A673 (cell line): Measurements from ENCODE around the gene HECTD4. TPM values are rescaled to one million over a fixed set of nuclear protein-coding genes. Genes with fewer than 3 reads are reported as not detected.

ENCODE experiments used
- BruUV-seq: library from RNA; stranded (reverse); fragments of 400-500 nt; replicated peaks from 2 replicates; lab custom pipeline; 2021; lab: Mats Ljungman, UMichigan
- CTCF ChIA-PET: fragments of 300-600 bp; sonication (Branson Sonifier 250); formaldehyde crosslinking; loops from one replicate; lab custom pipeline; 2022; ENCODE audit warnings: antibody characterized with exemption; lab: Charles Lee
- POLR2A ChIA-PET: fragments of 300-600 bp; sonication (Branson Sonifier 250); formaldehyde crosslinking; loops from one replicate; lab custom pipeline; 2022; ENCODE audit warnings: antibody characterized with exemption; ENCODE audit not compliant: low non-redundant PET; lab: Charles Lee
- DNase-seq: peaks from one replicate; pipeline ENCODE4 v3.0.0-alpha.2; 2015; ENCODE audit warnings: low spot score
- H3K27ac ChIP-seq: fragments of 200-600 bp; sonication (generic); 2 replicates; pipeline ENCODE4 v1.5.1; 2016; ENCODE audit warnings: mixed run types, low read depth, mild to moderate bottlenecking, mixed read lengths, antibody characterized with exemption, low read length; ENCODE audit not compliant: poor library complexity, severe bottlenecking
- H3K27me3 ChIP-seq: fragments of 200-600 bp; sonication (generic); replicated peaks from 2 replicates; pipeline ENCODE4 v1.6.1; 2017; ENCODE audit warnings: mixed run types, low read depth, mild to moderate bottlenecking, mixed read lengths, antibody characterized with exemption, low read length; ENCODE audit not compliant: insufficient read depth, poor library complexity
- H3K36me3 ChIP-seq: fragments of 200-600 bp; sonication (generic); 2 replicates; pipeline ENCODE4 v1.6.1; 2016; ENCODE audit warnings: mixed run types, mild to moderate bottlenecking, mixed read lengths, antibody characterized with exemption, low read length; ENCODE audit not compliant: insufficient read depth, poor library complexity, severe bottlenecking
- H3K4me1 ChIP-seq: fragments of 200-600 bp; sonication (generic); 2 replicates; pipeline ENCODE4 v1.6.1; 2017; ENCODE audit warnings: mixed run types, mild to moderate bottlenecking, mixed read lengths, antibody characterized with exemption, low read length; ENCODE audit not compliant: insufficient read depth, poor library complexity, severe bottlenecking
- H3K4me3 ChIP-seq: fragments of 200-600 bp; sonication (generic); 2 replicates; pipeline ENCODE4 v1.5.1; 2016; ENCODE audit warnings: low read depth, mixed run types, mild to moderate bottlenecking, mixed read lengths, low read length; ENCODE audit not compliant: poor library complexity, severe bottlenecking
- H3K9me3 ChIP-seq: fragments of 200-600 bp; sonication (generic); 2 replicates; pipeline ENCODE4 v1.6.1; 2016; ENCODE audit warnings: mixed run types, low read depth, mild to moderate bottlenecking, mixed read lengths, antibody characterized with exemption, low read length; ENCODE audit not compliant: poor library complexity, severe bottlenecking
- EZH2 ChIP-seq: fragments of 200-600 bp; sonication (generic); IDR thresholded peaks from 2 replicates; pipeline ENCODE4 v1.6.1; 2017; ENCODE audit warnings: borderline replicate concordance, low read depth, mild to moderate bottlenecking, mixed read lengths, antibody characterized with exemption, low read length; ENCODE audit not compliant: poor library complexity, severe bottlenecking
- intact Hi-C: fragments of 100-400 bp; cut with micrococcal nuclease; formaldehyde crosslinking; loops from one replicate; pipeline ENCODE4 v1.10.0; 2022; ENCODE audit not compliant: unreplicated experiment
- total RNA-seq: library from RNA; stranded (reverse); gene quantifications from 2 replicates; pipeline ENCODE4 v1.2.3, GENCODE V29; 2021
- TF ChIP-seq, protein P1 (sequence below): fragments of 300-800, 200-600 bp; sonication (generic); conservative IDR thresholded peaks from 2 replicates; pipeline ENCODE4 v1.5.1; 2017; ENCODE audit warnings: low read depth, mild to moderate bottlenecking, antibody characterized with exemption, low read length, moderate library complexity, mixed read lengths

HECTD4 gene
- total RNA-seq, 1 experiment from 2014 or later, result 52.1 TPM

DNA sequence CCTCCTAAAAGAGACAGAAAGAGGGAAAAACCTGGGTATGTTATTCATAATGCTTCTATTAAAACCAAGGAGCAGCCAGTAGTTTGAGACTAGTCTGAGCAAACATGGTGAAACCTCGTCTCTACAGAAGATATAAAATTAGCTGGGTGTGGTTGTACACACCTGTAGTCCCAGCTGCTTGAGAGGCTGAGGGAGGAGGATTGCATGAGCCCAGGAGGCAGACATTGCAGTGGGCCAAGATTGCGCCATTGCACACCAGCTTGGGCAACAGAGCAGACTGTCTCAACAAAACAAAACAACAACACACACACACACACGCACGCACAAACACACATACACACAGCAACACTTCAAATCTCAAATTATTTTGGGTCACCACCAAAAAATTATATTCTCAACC, 27.8 kb downstream of the HECTD4 start:
- H3K36me3 ChIP-seq, result no peaks in the 10 kb centered on the region
- POLR2A ChIA-PET, result no interaction called here
- H3K9me3 ChIP-seq, result no peaks in the 10 kb centered on the region
- DNase-seq, result no peak
- TF ChIP-seq EZH2, result no peak
- TF ChIP-seq, protein P1, sequence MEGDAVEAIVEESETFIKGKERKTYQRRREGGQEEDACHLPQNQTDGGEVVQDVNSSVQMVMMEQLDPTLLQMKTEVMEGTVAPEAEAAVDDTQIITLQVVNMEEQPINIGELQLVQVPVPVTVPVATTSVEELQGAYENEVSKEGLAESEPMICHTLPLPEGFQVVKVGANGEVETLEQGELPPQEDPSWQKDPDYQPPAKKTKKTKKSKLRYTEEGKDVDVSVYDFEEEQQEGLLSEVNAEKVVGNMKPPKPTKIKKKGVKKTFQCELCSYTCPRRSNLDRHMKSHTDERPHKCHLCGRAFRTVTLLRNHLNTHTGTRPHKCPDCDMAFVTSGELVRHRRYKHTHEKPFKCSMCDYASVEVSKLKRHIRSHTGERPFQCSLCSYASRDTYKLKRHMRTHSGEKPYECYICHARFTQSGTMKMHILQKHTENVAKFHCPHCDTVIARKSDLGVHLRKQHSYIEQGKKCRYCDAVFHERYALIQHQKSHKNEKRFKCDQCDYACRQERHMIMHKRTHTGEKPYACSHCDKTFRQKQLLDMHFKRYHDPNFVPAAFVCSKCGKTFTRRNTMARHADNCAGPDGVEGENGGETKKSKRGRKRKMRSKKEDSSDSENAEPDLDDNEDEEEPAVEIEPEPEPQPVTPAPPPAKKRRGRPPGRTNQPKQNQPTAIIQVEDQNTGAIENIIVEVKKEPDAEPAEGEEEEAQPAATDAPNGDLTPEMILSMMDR, result no peak
- H3K27ac ChIP-seq, result no peak overlapping the region
- CTCF ChIA-PET, result no interaction called here
- no peaks in the 10 kb centered on the region for H3K4me1 ChIP-seq
- H3K4me3 ChIP-seq, result no peak overlapping the region
- intact Hi-C loops, result no loop called here
- no TSS peak for BruUV-seq
- no peaks in the 10 kb centered on the region for H3K27me3 ChIP-seq

GRCh38 chr12:112353393-112353792, 28.8 kb downstream of the HECTD4 start:
- Histone ChIP-seq H3K4me3 (no peak overlapping the region), H3K27me3 (no peaks in the 10 kb centered on the region), H3K27ac (no peak overlapping the region), H3K4me1 (peaks cover 6% of the 10 kb centered on the region), H3K36me3 (no peaks in the 10 kb centered on the region), H3K9me3 (no peaks in the 10 kb centered on the region)
- DNase-seq, result no peak
- intact Hi-C loops, result no loop called here
- TF ChIP-seq, protein P1, result no peak
- TF ChIP-seq EZH2, result no peak
- no TSS peak for BruUV-seq
- ChIA-PET POLR2A (no interaction called here), CTCF (no interaction called here)

- Histone ChIP-seq H3K27ac (no peak overlapping the region), H3K36me3 (no peaks in the 10 kb centered on the region), H3K4me1 (peaks cover 7% of the 10 kb centered on the region), H3K27me3 (no peaks in the 10 kb centered on the region), H3K9me3 (no peaks in the 10 kb centered on the region), H3K4me3 (no peak overlapping the region)
- BruUV-seq, result no TSS peak
- ChIA-PET POLR2A (no interaction called here), CTCF (no interaction called here)
- TF ChIP-seq, protein P1, result no peak
- no peak for TF ChIP-seq EZH2
- intact Hi-C loops, result no loop called here
- no peak for DNase-seq
These were observed 29.3 kb downstream of the HECTD4 start for GRCh38 chr12:112352921-112353320.
